GM12878 (cell line): ENCODE data around the gene IDH3B. TPM values are rescaled to one million over a fixed set of nuclear protein-coding genes. Genes with fewer than 3 reads are reported as not detected.

Experiments used
- ATAC-seq: fragments of 200-7000 bp; cut with Tn5 transposase; 3 replicates; pipeline ENCODE4 v1.9.1; 2020; ENCODE audit warnings: mild to moderate bottlenecking, moderate library complexity
- BruUV-seq: library from RNA; stranded (reverse); fragments of 400-500 nt; replicated peaks from 2 replicates; lab custom pipeline; 2021; lab: Mats Ljungman, UMichigan
- CTCF ChIA-PET: fragments of 300-600 bp; sonication (Branson Sonifier 250); formaldehyde crosslinking; extraction: SDS; loops from one replicate; lab custom pipeline; 2021; ENCODE audit warnings: inconsistent platforms; lab: Yijun Ruan, JAX
- POLR2A ChIA-PET: fragments of 350-600 bp; formaldehyde crosslinking; extraction: SDS; loops from one replicate; lab custom pipeline; 2021; ENCODE audit warnings: inconsistent platforms; lab: Charles Lee
- RAD21 ChIA-PET: fragments of 300-600 bp; sonication (Branson Sonifier 250); formaldehyde crosslinking; loops from one replicate; lab custom pipeline; 2023; ENCODE audit warnings: antibody characterized with exemption; ENCODE audit not compliant: unreplicated experiment; lab: Charles Lee
- SMC1A ChIA-PET: fragments of 300-600 bp; sonication (Branson Sonifier 250); formaldehyde crosslinking; loops from one replicate; lab custom pipeline; 2023; ENCODE audit not compliant: unreplicated experiment, uncharacterized antibody; lab: Charles Lee
- DNase-seq: peaks from one replicate; pipeline ENCODE4 v3.0.0-alpha.2; 2011; ENCODE audit warnings: low read depth, low spot score
- FAIRE-seq: peaks from 3 replicates; lab custom pipeline; 2011; peaks lifted over from hg19 to GRCh38; lab: Jason Lieb, UNC
- H2AFZ ChIP-seq: 2 replicates; pipeline ENCODE4 v1.6.0; 2011; ENCODE audit warnings: low read depth, low read length, control low read depth; ENCODE audit not compliant: control insufficient read depth
- H3K27ac ChIP-seq: 2 replicates; pipeline ENCODE4 v1.5.1; 2011; ENCODE audit warnings: control low read depth; ENCODE audit not compliant: control insufficient read depth, insufficient read depth
- H3K27me3 ChIP-seq, 2 experiments: replicated peaks in 1 of 2; 2 replicates each; pipeline versions ENCODE4 v1.6.0 to v1.6.1; 2011; ENCODE audit warnings: low read length in 1 of 2; ENCODE audit not compliant: control insufficient read depth in 2 of 2, insufficient read depth in 2 of 2
- H3K36me3 ChIP-seq, 2 experiments: 2 replicates each; pipeline ENCODE4 v1.5.1; 2011; ENCODE audit warnings: low read length in 1 of 2; ENCODE audit not compliant: control insufficient read depth in 2 of 2, insufficient read depth in 2 of 2
- H3K4me1 ChIP-seq: 2 replicates; pipeline ENCODE4 v1.6.1; 2011; ENCODE audit warnings: mild to moderate bottlenecking, low read length, moderate library complexity, mixed read lengths; ENCODE audit not compliant: control insufficient read depth, insufficient read depth
- H3K4me2 ChIP-seq: 2 replicates; pipeline ENCODE4 v1.6.0; 2011; ENCODE audit warnings: control low read depth; ENCODE audit not compliant: control insufficient read depth, insufficient read depth
- H3K4me3 ChIP-seq: fragments of 200-600 bp; sonication (generic); 2 replicates; pipeline ENCODE4 v1.5.1; 2016
- H3K79me2 ChIP-seq: 2 replicates; pipeline ENCODE4 v1.6.0; 2011; ENCODE audit warnings: low read length; ENCODE audit not compliant: control insufficient read depth, insufficient read depth
- H3K9ac ChIP-seq: 2 replicates; pipeline ENCODE4 v1.8.0; 2011; ENCODE audit warnings: low read length, control low read depth, mixed read lengths; ENCODE audit not compliant: control insufficient read depth, insufficient read depth
- H3K9me3 ChIP-seq: replicated peaks from 3 replicates; pipeline ENCODE4 v1.5.1; 2011; ENCODE audit warnings: mild to moderate bottlenecking, low read length; ENCODE audit not compliant: control insufficient read depth, insufficient read depth
- H4K20me1 ChIP-seq: 2 replicates; pipeline ENCODE4 v1.6.0; 2011; ENCODE audit not compliant: control insufficient read depth, insufficient read depth
- BCL11A ChIP-seq: IDR thresholded peaks from 2 replicates; pipeline ENCODE4 v1.6.1; 2011; ENCODE audit warnings: low read depth, low read length
- CEBPB ChIP-seq, 2 experiments: fragments of 150-350 bp in 1 of 2; IDR thresholded peaks; 2 replicates each; pipeline ENCODE4 v1.6.1; 2012 to 2014; ENCODE audit warnings: low read depth in 2 of 2, low read length in 2 of 2, borderline replicate concordance in 1 of 2, inconsistent platforms in 1 of 2
- ETV6 ChIP-seq, 2 experiments: fragments of 450-650 bp in 1 of 2; IDR thresholded peaks in 1 of 2; conservative IDR thresholded peaks in 1 of 2; 2 replicates each; pipeline ENCODE4 v1.6.1; 2014; ENCODE audit warnings: antibody characterized with exemption in 1 of 2, borderline replicate concordance in 1 of 2, low read depth in 1 of 2, mild to moderate bottlenecking in 1 of 2, moderate library complexity in 1 of 2
- HDAC6 ChIP-seq: fragments of 200-600 bp; sonication (generic); IDR thresholded peaks from one replicate; pipeline ENCODE4 v1.8.0; 2017; ENCODE audit warnings: antibody characterized with exemption; ENCODE audit not compliant: unreplicated experiment
- LARP7 ChIP-seq: fragments of 450-650 bp; IDR thresholded peaks from 2 replicates; pipeline ENCODE4 v1.6.1; 2017; ENCODE audit warnings: mild to moderate bottlenecking
- MEF2B ChIP-seq: fragments of 450-650 bp; IDR thresholded peaks from 2 replicates; pipeline ENCODE4 v1.6.1; 2018; ENCODE audit warnings: mild to moderate bottlenecking, moderate library complexity; ENCODE audit not compliant: partially characterized antibody, poor library complexity, severe bottlenecking
- MYC ChIP-seq: IDR thresholded peaks from 2 replicates; pipeline ENCODE4 v1.6.1; 2011; ENCODE audit warnings: mild to moderate bottlenecking, low read length, moderate library complexity, inconsistent platforms; ENCODE audit not compliant: insufficient read depth, insufficient replicate concordance, insufficient read length, severe bottlenecking
- NKRF ChIP-seq: fragments of 450-650 bp; conservative IDR thresholded peaks from 2 replicates; pipeline ENCODE4 v1.6.1; 2017; ENCODE audit warnings: mild to moderate bottlenecking, moderate library complexity
- NR2F1 ChIP-seq: fragments of 450-650 bp; conservative IDR thresholded peaks from 2 replicates; pipeline ENCODE4 v1.6.1; 2017; ENCODE audit warnings: mild to moderate bottlenecking
- RBBP5 ChIP-seq: fragments of 200-600 bp; sonication (generic); conservative IDR thresholded peaks from 2 replicates; pipeline ENCODE4 v1.6.1; 2016
- RELA ChIP-seq: fragments of 450-650 bp; IDR thresholded peaks from 2 replicates; pipeline ENCODE4 v1.8.0; 2014; ENCODE audit warnings: borderline replicate concordance; ENCODE audit not compliant: partially characterized antibody
- SIX5 ChIP-seq: IDR thresholded peaks from 2 replicates; pipeline ENCODE4 v1.6.1; 2011; ENCODE audit warnings: mild to moderate bottlenecking, low read depth, low read length, moderate library complexity; ENCODE audit not compliant: severe bottlenecking
- SP1 ChIP-seq: IDR thresholded peaks from one replicate; pipeline ENCODE4 v1.6.1; 2011; ENCODE audit warnings: low read depth, low read length
- WRNIP1 ChIP-seq: IDR thresholded peaks from 2 replicates; pipeline ENCODE4 v1.6.1; 2011; ENCODE audit warnings: low read depth, low read length, improper control_type of control experiment, borderline replicate concordance
- ZBED1 ChIP-seq: IDR thresholded peaks from 2 replicates; pipeline ENCODE4 v1.6.1; 2016; ENCODE audit warnings: borderline replicate concordance
- ZNF622 ChIP-seq: fragments of 450-650 bp; IDR thresholded peaks from 2 replicates; pipeline ENCODE4 v1.6.1; 2017; ENCODE audit warnings: mild to moderate bottlenecking, inconsistent platforms
- WGBS: methylation state at CpG from one replicate; pipeline ENCODE4 v1.1.6; 2016; ENCODE audit warnings: low lambda C conversion rate; ENCODE audit not compliant: insufficient replicate concordance, insufficient coverage; ENCODE audit errors: missing lambda C conversion rate; 5-methylcytosine and 5-hydroxymethylcytosine counted together
- in situ Hi-C: fragments of 300-500 bp; cut with MboI; formaldehyde crosslinking; loops from 9 replicates; pipeline ENCODE4 v1.14.3; 2018; ENCODE audit warnings: mixed read lengths
- intact Hi-C: fragments of 100-400 bp; cut with micrococcal nuclease; formaldehyde crosslinking; loops from one replicate; pipeline ENCODE4 v1.14.2; 2022; ENCODE audit not compliant: unreplicated experiment
- polyA plus RNA-seq, 11 experiments: library from polyadenylated mRNA; depleted of rRNA in 4 of 11; unstranded in 6 of 11; stranded (reverse) in 5 of 11; fragments of >200 nt; fragmentation: Nextera tagmentation in 4 of 11; fragmentation: Illumina TruSeq in 1 of 11; extraction: Ambion mirVana in 4 of 11; extraction: Trizol in 1 of 11; gene quantifications; 1 replicate in 1 of 11; 2 replicates in 10 of 11; pipeline versions ENCODE4 v1.2.1 to v1.2.3, GENCODE V29; 2011 to 2016; ENCODE audit warnings: inconsistent platforms in 2 of 11, missing spikeins in 2 of 11, low read depth in 1 of 11
- total RNA-seq, 4 experiments: library from RNA; depleted of rRNA in 3 of 4; stranded (reverse); fragments of >200 nt in 3 of 4; fragmentation: Illumina TruSeq in 1 of 4; extraction: Trizol in 1 of 4; gene quantifications; 2 replicates each; pipeline versions ENCODE4 v1.2.1 to v1.2.3, GENCODE V29; 2013 to 2021
- TF ChIP-seq, protein P1 (sequence below): fragments of 450-650 bp; IDR thresholded peaks from 2 replicates; pipeline ENCODE4 v1.6.1; 2017; ENCODE audit warnings: mild to moderate bottlenecking, low read depth, inconsistent platforms; ENCODE audit not compliant: poor library complexity, severe bottlenecking
- TF ChIP-seq, protein P2 (sequence below): IDR thresholded peaks from 2 replicates; pipeline ENCODE4 v1.6.1; 2011; ENCODE audit warnings: borderline replicate concordance, low read depth, mild to moderate bottlenecking, moderate library complexity, mixed read lengths, low read length; ENCODE audit not compliant: insufficient read depth; ENCODE audit errors: extremely low read length

Gene IDH3B
- total and polyA plus RNA-seq, 10 of the 15 experiments (the other 5 are each of a cell fraction or from before 2014, with no cell fraction given) = 65.3 to 177 (median 121) TPM

GRCh38 chr20:2688041-2688591 is 24.1 kb upstream of the IDH3B start (continued):
- no peak for TF ChIP-seq NKRF
- TF ChIP-seq, protein P1, sequence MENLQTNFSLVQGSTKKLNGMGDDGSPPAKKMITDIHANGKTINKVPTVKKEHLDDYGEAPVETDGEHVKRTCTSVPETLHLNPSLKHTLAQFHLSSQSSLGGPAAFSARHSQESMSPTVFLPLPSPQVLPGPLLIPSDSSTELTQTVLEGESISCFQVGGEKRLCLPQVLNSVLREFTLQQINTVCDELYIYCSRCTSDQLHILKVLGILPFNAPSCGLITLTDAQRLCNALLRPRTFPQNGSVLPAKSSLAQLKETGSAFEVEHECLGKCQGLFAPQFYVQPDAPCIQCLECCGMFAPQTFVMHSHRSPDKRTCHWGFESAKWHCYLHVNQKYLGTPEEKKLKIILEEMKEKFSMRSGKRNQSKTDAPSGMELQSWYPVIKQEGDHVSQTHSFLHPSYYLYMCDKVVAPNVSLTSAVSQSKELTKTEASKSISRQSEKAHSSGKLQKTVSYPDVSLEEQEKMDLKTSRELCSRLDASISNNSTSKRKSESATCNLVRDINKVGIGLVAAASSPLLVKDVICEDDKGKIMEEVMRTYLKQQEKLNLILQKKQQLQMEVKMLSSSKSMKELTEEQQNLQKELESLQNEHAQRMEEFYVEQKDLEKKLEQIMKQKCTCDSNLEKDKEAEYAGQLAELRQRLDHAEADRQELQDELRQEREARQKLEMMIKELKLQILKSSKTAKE = no peak
- TF ChIP-seq CEBPB (IDR thresholded peaks at IDR 0.05; ENCODE audit: borderline replicate concordance in 1 of 2, low read depth in 2 of 2, low read length in 2 of 2) = no peak
- TF ChIP-seq HDAC6 = no peak
- no peak for TF ChIP-seq SP1
- TF ChIP-seq MEF2B = no peak
- TF ChIP-seq NR2F1 = no peak

DNA sequence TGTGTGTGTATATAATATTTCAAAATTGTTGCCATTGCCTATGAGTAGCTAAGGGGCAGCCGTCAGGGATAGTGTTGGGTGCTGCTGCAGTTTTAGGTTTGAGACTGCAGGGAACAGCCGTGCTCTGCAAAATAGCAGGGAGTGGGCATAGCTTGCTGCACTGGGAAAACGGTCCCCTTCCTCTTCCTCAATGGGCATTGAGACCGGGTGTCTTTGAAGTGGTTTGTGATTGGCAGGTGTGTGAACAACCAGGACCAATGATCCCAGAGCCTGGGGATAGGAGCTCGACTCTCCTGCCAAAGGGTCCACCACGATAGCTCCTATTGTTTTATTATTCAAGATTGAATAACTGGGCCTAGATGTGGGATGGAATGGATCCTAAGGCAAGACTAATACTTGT is 23.5 kb upstream of the IDH3B start:
- Histone ChIP-seq H3K36me3 (no peaks in the 10 kb centered on the region), H4K20me1 (no peaks in the 10 kb centered on the region), H3K79me2 (no peaks in the 10 kb centered on the region), H3K4me2 (no peak overlapping the region), H3K9ac (no peak overlapping the region), H3K9me3 (no peaks in the 10 kb centered on the region), H3K4me3 (no peak overlapping the region), H3K27me3 (peaks cover 7 to 10% of the 10 kb centered on the region in 2 experiments), H3K4me1 (no peaks in the 10 kb centered on the region), H2AFZ (peak overlapping the region; percentile 43; the same call in 1 of the 2 replicates), H3K27ac (no peak overlapping the region)
- in situ Hi-C loops (no loop called here), intact Hi-C loops (loop anchor here (10.0 kb wide), 1 partner anchor 57 kb away; no protein-coding TSS in a partner anchor)
- ChIA-PET RAD21 (no interaction called here), POLR2A (no interaction called here), SMC1A (no interaction called here), CTCF (interaction anchor here (2.4 kb wide), 1 partner anchor 164 kb away, joined by 11 read pairs; no protein-coding TSS in a partner anchor)
- BruUV-seq = no TSS peak
- FAIRE-seq = no peak
- no peak for ATAC-seq
- WGBS = 41% methylated on average over 6 of the region's 6 CpGs
- no peak for DNase-seq
- no peak for TF ChIP-seq ETV6 (conservative IDR thresholded peaks at IDR 0.05 in 1 of 2, IDR thresholded peaks at IDR 0.05 in 1 of 2; ENCODE audit: borderline replicate concordance in 1 of 2, low read depth in 1 of 2)
- no peak for TF ChIP-seq LARP7
- TF ChIP-seq ZBED1 = no peak
- no peak for TF ChIP-seq MYC
- TF ChIP-seq RBBP5 = no peak
- TF ChIP-seq RELA = no peak
- no peak for TF ChIP-seq ZNF622
- no peak for TF ChIP-seq BCL11A
- TF ChIP-seq, protein P2, sequence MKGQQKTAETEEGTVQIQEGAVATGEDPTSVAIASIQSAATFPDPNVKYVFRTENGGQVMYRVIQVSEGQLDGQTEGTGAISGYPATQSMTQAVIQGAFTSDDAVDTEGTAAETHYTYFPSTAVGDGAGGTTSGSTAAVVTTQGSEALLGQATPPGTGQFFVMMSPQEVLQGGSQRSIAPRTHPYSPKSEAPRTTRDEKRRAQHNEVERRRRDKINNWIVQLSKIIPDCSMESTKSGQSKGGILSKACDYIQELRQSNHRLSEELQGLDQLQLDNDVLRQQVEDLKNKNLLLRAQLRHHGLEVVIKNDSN = no peak
- no peak for TF ChIP-seq WRNIP1
- no peak for TF ChIP-seq SIX5
